Effector memory CD8-positive, alpha-beta T cell (primary cell): ENCODE data around the gene SELENBP1.
"Not testable (repeated sequence)": the region's sequence is repeated elsewhere in the genome, so short reads cannot be mapped to it uniquely, and the experiment has no call there.

Experiments used
- ATAC-seq: fragments of 150-1000 bp; cut with Tn5 transposase; replicated peaks from 2 replicates; pipeline ENCODE4 v1.10.0; 2021; ENCODE audit warnings: mild to moderate bottlenecking, moderate library complexity
- DNase-seq, 3 experiments: peaks; one replicate each; pipeline ENCODE4 v3.0.0; 2021
- H3K27ac Mint-ChIP-seq, 2 donors: one replicate each; pipeline ENCODE4 v1.8.0; 2022; ENCODE audit warnings: mild to moderate bottlenecking in 2 of 2, mixed read lengths in 2 of 2, moderate library complexity in 2 of 2
- H3K27me3 Mint-ChIP-seq, 2 donors: one replicate each; pipeline ENCODE4 v1.8.0; 2022; ENCODE audit warnings: mixed read lengths in 2 of 2
- H3K36me3 Mint-ChIP-seq: one replicate; pipeline ENCODE4 v1.8.0; 2022; ENCODE audit warnings: mild to moderate bottlenecking, moderate library complexity, mixed read lengths; ENCODE audit not compliant: insufficient read depth
- H3K4me1 Mint-ChIP-seq, 2 donors: one replicate each; pipeline ENCODE4 v1.8.0; 2022; ENCODE audit warnings: low read depth in 2 of 2, mixed read lengths in 2 of 2
- H3K4me3 Mint-ChIP-seq, 2 donors: one replicate each; pipeline ENCODE4 v1.8.0; 2022; ENCODE audit warnings: mild to moderate bottlenecking in 2 of 2, mixed read lengths in 2 of 2, moderate library complexity in 2 of 2
- H3K9me3 Mint-ChIP-seq, 2 donors: one replicate each; pipeline ENCODE4 v1.8.0; 2022; ENCODE audit warnings: mixed read lengths in 2 of 2

SELENBP1 gene

DNA sequence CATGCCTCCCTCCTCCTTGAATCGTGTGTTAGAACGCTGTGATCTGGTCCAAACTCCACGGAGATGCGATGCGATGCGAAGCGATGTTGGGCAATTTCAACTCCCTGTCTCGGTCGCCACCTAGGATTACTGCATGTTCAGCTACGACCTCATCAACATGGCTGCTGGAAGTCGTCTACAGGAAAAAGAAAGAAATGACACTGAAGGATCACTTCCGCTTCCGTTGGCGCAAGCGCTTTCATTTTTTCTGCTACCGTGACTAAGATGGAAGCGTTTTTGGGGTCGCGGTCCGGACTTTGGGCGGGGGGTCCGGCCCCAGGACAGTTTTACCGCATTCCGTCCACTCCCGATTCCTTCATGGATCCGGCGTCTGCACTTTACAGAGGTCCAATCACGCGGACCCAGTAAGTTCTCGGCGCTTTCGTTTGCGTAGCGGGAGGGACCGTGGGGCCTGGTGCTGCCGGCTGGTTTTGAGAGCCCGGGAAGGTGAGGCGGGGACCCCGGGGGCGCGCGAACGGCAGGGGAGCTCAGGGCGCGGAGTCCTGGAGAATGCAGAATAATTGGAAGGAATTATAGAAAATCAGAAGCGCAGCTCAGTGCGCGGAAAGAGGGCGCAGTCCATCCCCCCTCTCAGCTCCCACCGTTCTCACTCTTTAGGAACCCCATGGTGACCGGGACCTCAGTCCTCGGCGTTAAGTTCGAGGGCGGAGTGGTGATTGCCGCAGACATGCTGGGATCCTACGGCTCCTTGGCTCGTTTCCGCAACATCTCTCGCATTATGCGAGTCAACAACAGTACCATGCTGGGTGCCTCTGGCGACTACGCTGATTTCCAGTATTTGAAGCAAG, 27.0 kb upstream of the SELENBP1 start, which contains the start of gene PSMB4:
PSMB4 (plus strand) TSS at position 250 of the 848 bp plus-strand sequence; CDS start at position 265, 15 bp downstream.
- no peaks in the 10 kb centered on the region for H3K27me3 Mint-ChIP-seq
- H3K9me3 Mint-ChIP-seq = no peaks in the 10 kb centered on the region

GRCh38 chr1:151396265-151396664, 23.8 kb upstream of the SELENBP1 start:
- H3K9me3 Mint-ChIP-seq = not testable (repeated sequence)

More for the DNA sequence above, 27.0 kb upstream of the SELENBP1 start, which contains the start of gene PSMB4:
- peaks cover 43% of the 10 kb centered on the region for H3K36me3 Mint-ChIP-seq
- peaks cover 16 to 22% of the 10 kb centered on the region in 2 donors for H3K4me1 Mint-ChIP-seq
- peak; percentile 76 to 82 (median 78) for DNase-seq
- peak within 1 kb of the TSS; percentile 99 to 100 for H3K4me3 Mint-ChIP-seq
- ATAC-seq = peak; percentile 94
- H3K27ac Mint-ChIP-seq = peak within 1 kb of the TSS; percentile 100

DNA sequence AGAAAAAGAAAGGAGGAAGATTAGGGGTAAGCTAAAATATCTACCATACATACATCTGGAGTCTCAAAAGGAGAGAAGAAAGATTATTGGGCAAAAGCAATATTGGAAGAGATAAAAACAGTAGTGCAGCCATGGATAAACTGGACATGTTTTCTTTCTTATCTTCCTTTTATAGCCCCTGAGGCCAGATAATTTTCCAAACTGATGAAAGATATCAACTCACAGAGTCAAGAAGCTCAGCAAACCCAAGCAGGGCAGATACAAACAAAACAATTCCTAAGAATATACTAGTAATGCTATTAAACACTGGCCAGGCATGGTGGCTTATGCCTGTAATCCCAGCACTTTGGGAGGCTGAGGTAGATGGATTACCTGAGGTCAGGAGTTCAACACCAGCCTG, 21.1 kb upstream of the SELENBP1 start:
- H3K4me3 Mint-ChIP-seq = no peak overlapping the region
- no peak overlapping the region for H3K27ac Mint-ChIP-seq
- DNase-seq (no peak), ATAC-seq (no peak)
- H3K27me3 Mint-ChIP-seq = no peaks in the 10 kb centered on the region
- peaks cover 6% of the 10 kb centered on the region for H3K36me3 Mint-ChIP-seq
- no peaks in the 10 kb centered on the region for H3K4me1 Mint-ChIP-seq
- no peaks in the 10 kb centered on the region for H3K9me3 Mint-ChIP-seq

More at GRCh38 chr1:151396265-151396664, 23.8 kb upstream of the SELENBP1 start:
- H3K4me3 Mint-ChIP-seq, ATAC-seq, DNase-seq, H3K27me3 Mint-ChIP-seq, H3K27ac Mint-ChIP-seq: not testable (repeated sequence)
- peaks cover 33% of the 10 kb centered on the region for H3K36me3 Mint-ChIP-seq
- H3K4me1 Mint-ChIP-seq = peaks cover 16 to 21% of the 10 kb centered on the region in 2 donors

DNA sequence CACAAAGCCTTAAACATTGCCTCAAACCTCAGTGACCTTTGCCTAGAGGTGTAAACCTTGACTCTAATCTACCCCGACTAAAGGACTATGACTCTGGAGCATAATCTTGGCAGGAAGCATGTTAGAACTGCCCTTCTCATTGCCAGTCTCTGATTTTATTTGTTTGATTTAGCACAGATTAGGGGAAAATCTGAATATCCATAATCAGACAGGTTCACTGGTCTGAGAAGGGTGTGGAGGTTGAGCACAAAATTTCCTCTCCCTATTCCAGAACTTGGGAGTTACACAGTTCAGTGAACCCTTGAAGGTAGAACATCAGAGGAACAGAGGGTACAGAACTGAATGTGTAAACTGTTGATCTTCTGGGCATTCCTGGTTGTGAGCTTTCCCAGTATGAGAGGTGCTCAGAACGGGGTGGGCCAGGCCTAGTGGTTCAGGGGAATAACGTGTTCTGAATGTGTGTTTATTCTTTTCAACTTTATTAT, 18.6 kb upstream of the SELENBP1 start:
- H3K4me1 Mint-ChIP-seq = no peaks in the 10 kb centered on the region
- H3K9me3 Mint-ChIP-seq = no peaks in the 10 kb centered on the region
- ATAC-seq (no peak), DNase-seq (no peak)
- H3K27ac Mint-ChIP-seq = no peak overlapping the region
- H3K36me3 Mint-ChIP-seq = peaks cover 6% of the 10 kb centered on the region
- no peaks in the 10 kb centered on the region for H3K27me3 Mint-ChIP-seq
- H3K4me3 Mint-ChIP-seq = no peak overlapping the region

GRCh38 chr1:151390221-151391078, 17.9 kb upstream of the SELENBP1 start:
- not testable (repeated sequence) for H3K27ac Mint-ChIP-seq, H3K4me1 Mint-ChIP-seq

GRCh38 chr1:151386002-151386401, 13.5 kb upstream of the SELENBP1 start:
- no peak for DNase-seq
- no peak overlapping the region for H3K4me3 Mint-ChIP-seq
- no peak for ATAC-seq
- H3K4me1 Mint-ChIP-seq = no peaks in the 10 kb centered on the region
- no peaks in the 10 kb centered on the region for H3K36me3 Mint-ChIP-seq
- no peaks in the 10 kb centered on the region for H3K9me3 Mint-ChIP-seq
- H3K27ac Mint-ChIP-seq = no peak overlapping the region
- no peaks in the 10 kb centered on the region for H3K27me3 Mint-ChIP-seq

More at GRCh38 chr1:151390221-151391078, 17.9 kb upstream of the SELENBP1 start:
- H3K27me3 Mint-ChIP-seq, ATAC-seq, H3K36me3 Mint-ChIP-seq, DNase-seq, H3K9me3 Mint-ChIP-seq, H3K4me3 Mint-ChIP-seq: not testable (repeated sequence)

DNA sequence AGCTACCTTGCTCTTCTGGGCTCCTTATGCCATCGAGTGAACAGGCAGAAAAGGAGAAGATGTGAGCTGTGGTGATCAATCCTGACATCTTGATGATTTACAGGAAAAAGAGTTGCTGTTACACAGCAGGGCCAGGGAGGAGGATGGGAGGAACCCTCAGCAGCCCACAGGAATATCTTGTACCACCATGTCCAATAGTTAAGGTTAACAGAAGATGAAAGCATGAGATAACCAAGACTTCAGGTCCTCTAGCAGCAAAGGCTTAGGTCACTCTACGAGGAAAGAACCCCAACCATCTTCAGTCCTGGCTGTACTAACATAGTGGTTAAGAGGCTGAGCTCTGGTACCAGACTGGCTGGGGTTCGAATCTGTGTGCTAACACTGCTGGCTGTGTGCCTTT, 12.1 kb upstream of the SELENBP1 start:
- no peaks in the 10 kb centered on the region for H3K9me3 Mint-ChIP-seq

DNA sequence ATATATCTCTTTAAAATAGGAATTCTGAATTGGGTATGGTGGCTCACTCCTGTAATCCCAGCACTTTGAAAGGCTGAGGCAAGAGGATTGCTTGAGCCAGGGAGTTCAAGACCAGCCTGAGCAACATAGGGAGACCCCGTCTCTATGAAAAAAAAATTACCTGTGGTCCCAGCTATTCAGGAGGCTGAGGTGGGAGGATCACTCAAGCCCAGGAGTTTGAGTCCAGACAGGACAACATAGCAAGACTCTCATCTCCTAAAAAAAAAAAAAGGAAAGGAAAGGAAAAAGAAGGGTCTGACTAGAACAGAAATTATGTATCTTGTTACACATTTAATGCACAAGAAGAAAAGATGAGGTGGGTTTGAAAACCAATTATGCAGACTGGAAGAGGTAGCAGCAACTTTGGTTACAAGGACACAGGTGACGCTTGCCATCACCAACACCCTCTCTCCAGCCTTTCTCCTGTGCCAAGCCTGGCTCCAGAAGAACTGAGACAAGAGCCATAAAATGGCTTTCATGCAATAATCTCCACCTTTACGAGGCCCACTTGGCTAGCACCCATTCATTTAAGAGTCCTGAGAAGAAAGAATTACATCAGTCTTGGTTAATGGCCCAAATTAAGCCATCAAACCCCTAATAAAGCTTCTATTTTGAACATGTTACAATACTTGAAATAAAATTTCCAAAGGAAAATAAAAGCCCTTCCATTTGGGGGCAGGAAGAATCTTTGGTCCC, 4.8 kb upstream of the SELENBP1 start:
- ATAC-seq (no peak), DNase-seq (no peak)
- no peaks in the 10 kb centered on the region for H3K4me1 Mint-ChIP-seq
- H3K4me3 Mint-ChIP-seq = no peak overlapping the region
- peaks cover 4% of the 10 kb centered on the region for H3K36me3 Mint-ChIP-seq
- peaks cover 0 to 17% of the 10 kb centered on the region in 2 donors for H3K27me3 Mint-ChIP-seq
- no peaks in the 10 kb centered on the region for H3K9me3 Mint-ChIP-seq
- no peak overlapping the region for H3K27ac Mint-ChIP-seq

More for the DNA sequence above, 12.1 kb upstream of the SELENBP1 start:
- no peak for DNase-seq
- H3K27me3 Mint-ChIP-seq = no peaks in the 10 kb centered on the region
- H3K4me1 Mint-ChIP-seq = no peaks in the 10 kb centered on the region
- H3K27ac Mint-ChIP-seq = no peak overlapping the region
- no peak overlapping the region for H3K4me3 Mint-ChIP-seq
- ATAC-seq = no peak
- no peaks in the 10 kb centered on the region for H3K36me3 Mint-ChIP-seq

GRCh38 chr1:151373196-151373595, 691 bp upstream of the SELENBP1 start:
- Mint-ChIP-seq H3K4me3 (no peak overlapping the region), H3K4me1 (no peaks in the 10 kb centered on the region), H3K9me3 (no peaks in the 10 kb centered on the region), H3K36me3 (peaks cover 4% of the 10 kb centered on the region), H3K27me3 (peaks cover 0 to 17% of the 10 kb centered on the region in 2 donors), H3K27ac (peak overlapping the region in 1 of 2 donors; percentile 65)
- DNase-seq (no peak), ATAC-seq (no peak)

DNA sequence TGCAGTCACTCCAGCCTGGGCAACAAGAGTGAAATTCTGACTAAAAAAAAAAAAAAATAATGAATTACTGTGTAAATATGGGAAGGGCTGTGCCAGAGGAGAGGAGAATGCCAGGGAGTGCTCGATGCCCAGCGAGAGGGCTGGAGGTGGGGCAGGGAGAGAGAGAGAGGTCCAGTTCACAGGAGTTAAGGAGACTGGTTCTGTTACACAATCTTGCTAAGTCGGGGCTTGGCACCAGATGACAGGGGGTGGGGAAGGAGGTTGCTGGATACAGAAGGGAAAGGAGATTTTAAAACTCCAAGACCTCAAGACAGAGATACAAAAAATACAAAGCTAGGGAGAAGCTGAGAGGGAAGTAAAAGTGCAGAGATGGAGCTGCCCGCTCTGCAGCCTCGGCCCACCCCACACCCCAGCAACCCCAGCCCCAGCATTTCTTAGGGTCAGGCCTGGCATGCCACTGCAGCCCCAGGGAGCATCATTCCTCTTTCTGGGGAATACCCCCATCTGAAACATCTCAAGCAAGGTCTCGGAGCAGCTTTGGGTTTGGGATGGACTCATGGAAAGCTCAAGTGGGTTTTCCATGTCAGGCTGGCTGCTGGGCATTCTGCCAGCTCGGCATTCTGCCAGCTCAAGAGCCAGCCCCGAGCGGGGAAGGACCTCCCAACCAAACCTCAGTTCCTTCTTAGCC, 991 bp downstream of the SELENBP1 start:
- H3K27me3 Mint-ChIP-seq = peaks cover 0 to 5% of the 10 kb centered on the region in 2 donors
- H3K9me3 Mint-ChIP-seq = no peaks in the 10 kb centered on the region
- no peak overlapping the region for H3K4me3 Mint-ChIP-seq

DNA sequence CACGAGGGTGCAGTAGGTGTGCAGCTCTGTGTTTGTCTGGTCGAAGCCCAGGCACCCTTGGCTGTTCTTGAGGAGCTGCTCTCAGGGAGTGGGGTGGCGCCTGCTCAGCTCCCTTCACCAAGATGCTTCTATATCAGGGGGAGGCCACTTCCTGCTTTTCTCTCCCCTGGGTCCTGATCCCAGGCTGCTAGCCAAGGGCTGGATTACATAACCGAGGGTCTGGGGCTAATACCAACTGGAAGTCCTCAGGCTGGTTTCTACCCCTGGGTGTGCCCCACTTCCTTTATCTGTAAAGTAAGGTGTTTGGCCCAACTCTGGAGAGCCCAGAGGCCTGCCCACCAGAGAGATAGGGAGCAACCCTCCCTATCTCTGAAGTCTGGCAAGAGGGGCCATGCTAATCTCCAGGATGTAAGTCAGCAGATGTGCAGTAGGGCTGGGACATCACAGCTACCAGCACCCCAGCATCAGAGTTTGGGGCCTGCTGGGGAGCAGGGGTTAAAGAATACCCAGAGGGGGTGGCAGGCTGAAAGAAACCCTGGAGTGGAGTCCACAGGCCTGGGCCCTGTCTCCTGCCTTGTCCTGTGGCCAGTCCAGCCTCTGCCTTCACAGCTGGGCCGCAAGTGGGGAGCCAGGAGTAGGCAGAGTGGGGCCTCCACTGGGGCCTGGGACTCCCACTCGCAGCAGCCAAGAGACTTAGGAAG, 2.1 kb downstream of the SELENBP1 start:
- DNase-seq (no peak), ATAC-seq (no peak)
- no peak overlapping the region for H3K4me3 Mint-ChIP-seq
- H3K4me1 Mint-ChIP-seq = no peaks in the 10 kb centered on the region
- peaks cover 2% of the 10 kb centered on the region for H3K36me3 Mint-ChIP-seq
- H3K27ac Mint-ChIP-seq = peak overlapping the region in 1 of 2 donors; percentile 62
- peaks cover 0 to 11% of the 10 kb centered on the region in 2 donors for H3K27me3 Mint-ChIP-seq
- H3K9me3 Mint-ChIP-seq = no peaks in the 10 kb centered on the region

More for the DNA sequence above, 991 bp downstream of the SELENBP1 start:
- H3K36me3 Mint-ChIP-seq = peaks cover 4% of the 10 kb centered on the region
- ATAC-seq (no peak), DNase-seq (no peak)
- H3K27ac Mint-ChIP-seq = peak overlapping the region in 1 of 2 donors; percentile 3
- no peaks in the 10 kb centered on the region for H3K4me1 Mint-ChIP-seq

GRCh38 chr1:151369621-151370048, 2.9 kb downstream of the SELENBP1 start:
- Mint-ChIP-seq H3K27me3 (peaks cover 0 to 11% of the 10 kb centered on the region in 2 donors), H3K4me3 (no peak overlapping the region), H3K4me1 (no peaks in the 10 kb centered on the region), H3K27ac (no peak overlapping the region), H3K9me3 (no peaks in the 10 kb centered on the region), H3K36me3 (peaks cover 2% of the 10 kb centered on the region)
- ATAC-seq (no peak), DNase-seq (no peak)
